Measurements from ENCODE around the gene SLC8B1.

The SLC8B1 gene

GRCh38 chr12:113257564-113257963 is 77.3 kb downstream of the SLC8B1 start:
- in situ Hi-C loops (cut with HindIII; ENCODE audit: low sequenced_read_pairs) = no loop called here
- DNase-seq (ENCODE audit: low read depth) = no peak
- no peak overlapping the region for H3K4me3 ChIP-seq (ENCODE audit: low read depth, low read length)
- no peak for TF ChIP-seq CTCF (IDR thresholded peaks at IDR 0.05; ENCODE audit: low read depth, low read length, missing control alignments)

GRCh38 chr12:113254298-113254697 is 80.6 kb downstream of the SLC8B1 start:
- DNase-seq (ENCODE audit: low read depth) = no peak
- in situ Hi-C loops (cut with HindIII; ENCODE audit: low sequenced_read_pairs) = no loop called here
- no peak for TF ChIP-seq CTCF (IDR thresholded peaks at IDR 0.05; ENCODE audit: low read depth, low read length, missing control alignments)
- no peak overlapping the region for H3K4me3 ChIP-seq (ENCODE audit: low read depth, low read length)

DNA sequence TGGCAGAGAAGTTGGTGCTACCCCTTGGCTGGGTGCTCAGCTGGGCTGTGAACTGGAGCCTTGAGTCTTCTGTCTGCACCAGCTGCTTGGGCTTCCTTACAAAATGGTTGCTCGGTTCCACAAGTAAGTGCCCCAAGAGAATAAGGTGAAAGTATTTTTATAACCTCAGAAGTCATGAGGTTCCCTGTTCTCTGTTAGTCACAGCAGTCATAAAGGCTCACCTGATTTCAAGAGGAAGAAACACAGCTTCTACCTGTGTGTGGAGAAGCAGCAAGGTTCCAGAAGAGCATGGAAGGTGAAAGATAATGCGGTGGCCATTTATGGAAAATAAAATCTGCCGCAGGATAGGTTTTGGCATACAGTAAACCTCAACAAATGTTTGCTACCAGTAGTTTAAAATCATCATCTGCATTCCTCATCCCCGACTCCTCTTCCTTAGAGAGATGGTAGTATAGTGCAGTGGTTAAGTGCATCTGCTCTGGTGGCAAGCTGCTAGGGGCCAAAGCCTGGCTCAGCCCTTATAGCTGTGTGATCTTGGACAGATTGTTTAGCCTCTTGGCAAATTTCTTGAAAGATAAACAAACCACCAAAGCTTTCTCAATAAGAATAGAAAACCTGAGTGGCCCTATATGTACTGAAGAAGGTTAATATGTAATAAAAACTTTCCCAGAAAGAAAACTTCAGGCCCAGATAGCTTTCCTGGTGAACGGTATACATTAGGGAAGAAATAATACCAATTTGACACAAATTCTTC is 81.2 kb downstream of the SLC8B1 start:
- no peak for TF ChIP-seq CTCF (IDR thresholded peaks at IDR 0.05; ENCODE audit: low read depth, low read length, missing control alignments)
- H3K4me3 ChIP-seq (ENCODE audit: low read depth, low read length) = no peak overlapping the region
- in situ Hi-C loops (cut with HindIII; ENCODE audit: low sequenced_read_pairs) = no loop called here

GRCh38 chr12:113252494-113252893 is 82.4 kb downstream of the SLC8B1 start:
- in situ Hi-C loops (cut with HindIII; ENCODE audit: low sequenced_read_pairs) = no loop called here
- no peak for TF ChIP-seq CTCF (IDR thresholded peaks at IDR 0.05; ENCODE audit: low read depth, low read length, missing control alignments)
- DNase-seq (ENCODE audit: low read depth) = no peak
- H3K4me3 ChIP-seq (ENCODE audit: low read depth, low read length) = no peak overlapping the region

More for the DNA sequence above, 81.2 kb downstream of the SLC8B1 start:
- DNase-seq (ENCODE audit: low read depth) = no peak

DNA sequence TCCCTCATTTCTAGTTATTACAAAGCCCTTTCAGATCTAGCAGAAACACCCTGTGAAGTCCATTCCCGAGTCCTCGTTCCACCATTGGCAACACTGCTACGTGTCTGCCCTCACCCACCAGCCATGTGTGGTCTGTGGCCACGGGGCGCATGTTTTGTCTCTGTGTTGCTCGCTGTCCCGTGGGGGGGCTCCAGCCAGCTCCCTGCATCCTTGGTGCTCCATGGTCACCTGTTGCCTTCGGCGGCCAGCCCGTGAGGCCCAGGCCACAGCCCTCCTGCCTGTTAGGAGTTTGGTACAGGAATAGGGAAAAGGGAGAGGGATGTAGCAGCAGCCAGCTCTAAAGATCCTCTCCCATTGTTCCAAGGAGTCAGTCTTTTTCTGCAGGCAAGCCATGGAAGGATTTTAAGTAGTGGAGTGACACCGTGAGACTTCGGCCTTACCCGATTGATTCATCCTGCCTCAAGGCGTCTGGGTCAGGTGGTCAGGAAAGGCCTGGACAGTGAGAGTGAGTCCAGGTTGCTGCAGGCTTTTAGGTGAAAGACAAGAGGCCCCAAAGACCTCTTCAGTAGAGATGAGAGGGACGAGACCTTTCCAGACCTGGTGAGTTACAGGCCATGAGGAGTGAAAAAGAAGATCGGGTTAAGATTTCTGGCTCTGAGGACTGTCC is 83.4 kb downstream of the SLC8B1 start:
- in situ Hi-C loops (cut with HindIII; ENCODE audit: low sequenced_read_pairs) = no loop called here
- TF ChIP-seq CTCF (IDR thresholded peaks at IDR 0.05; ENCODE audit: low read depth, low read length, missing control alignments) = no peak
- DNase-seq (ENCODE audit: low read depth) = no peak
- H3K4me3 ChIP-seq (ENCODE audit: low read depth, low read length) = no peak overlapping the region

DNA sequence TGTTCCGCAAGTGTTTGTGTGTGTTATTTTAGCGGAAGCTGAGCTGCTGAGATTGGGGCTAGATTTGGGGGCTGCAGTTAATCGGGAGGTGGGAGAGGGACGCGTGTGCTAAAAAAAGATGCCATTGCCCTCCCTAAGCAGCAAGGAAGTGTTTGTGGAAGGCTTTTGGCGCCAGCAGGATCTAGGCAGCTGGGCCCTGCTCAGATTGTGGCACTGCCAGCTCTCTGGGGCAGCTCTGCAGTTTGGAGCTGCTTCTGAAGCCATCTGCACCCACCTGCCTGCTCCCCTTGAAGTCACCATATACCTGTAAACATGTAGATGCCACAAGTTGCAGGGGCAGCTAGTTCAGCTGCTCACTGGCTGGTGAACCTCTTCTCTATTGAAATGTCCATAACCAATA is 84.9 kb downstream of the SLC8B1 start:
- H3K4me3 ChIP-seq (ENCODE audit: low read depth, low read length) = no peak overlapping the region
- in situ Hi-C loops (cut with HindIII; ENCODE audit: low sequenced_read_pairs) = no loop called here
- TF ChIP-seq CTCF (IDR thresholded peaks at IDR 0.05; ENCODE audit: low read depth, low read length, missing control alignments) = no peak
- no peak for DNase-seq (ENCODE audit: low read depth)
